ENCODE results near the gene CEP112. TPM values are rescaled to one million over a fixed set of nuclear protein-coding genes. Genes with fewer than 3 reads are reported as not detected.

Gene CEP112
- total and polyA plus RNA-seq, 7 donors, result 4.5 to 19.4 (median 9.7) TPM

- no peaks in the 10 kb centered on the region for H3K4me1 ChIP-seq
- intact Hi-C loops (cut with DNase I), result no loop called here
- 81 to 86% (median 85%) methylated on average over 8 of the region's 8 CpGs for WGBS, 3 donors
- DNase-seq (no peak), ATAC-seq (no peak)
- H3K27me3 ChIP-seq (ENCODE audit: insufficient read depth in 3 of 3, low read length in 2 of 3), result no peaks in the 10 kb centered on the region
- no peak overlapping the region for H3K27ac ChIP-seq
- H3K4me3 ChIP-seq, result no peak overlapping the region
- H3K36me3 ChIP-seq (ENCODE audit: insufficient read depth in 1 of 2, low read depth in 1 of 2), result no peaks in the 10 kb centered on the region
- TF ChIP-seq CTCF (IDR thresholded peaks at IDR 0.05), result no peak
- H3K9me3 ChIP-seq, result no peaks in the 10 kb centered on the region
Observed at GRCh38 chr17:66203274-66204015, 11.5 kb upstream of the CEP112 start.

- no peak overlapping the region for H3K27ac ChIP-seq
- peak; percentile 30 for TF ChIP-seq CTCF (IDR thresholded peaks at IDR 0.05)
- H3K4me3 ChIP-seq, result no peak overlapping the region
- H3K9me3 ChIP-seq, result no peaks in the 10 kb centered on the region
- intact Hi-C loops (cut with DNase I), result no loop called here
- ATAC-seq, result no peak
- no peaks in the 10 kb centered on the region for H3K27me3 ChIP-seq (ENCODE audit: insufficient read depth in 3 of 3, low read length in 2 of 3)
- no peaks in the 10 kb centered on the region for H3K4me1 ChIP-seq
- no peak for DNase-seq
- no peaks in the 10 kb centered on the region for H3K36me3 ChIP-seq (ENCODE audit: insufficient read depth in 1 of 2, low read depth in 1 of 2)
- 10 to 17% (median 13%) methylated on average over 3 of the region's 3 CpGs for WGBS, 3 donors
Observed at GRCh38 chr17:66200685-66201092, 8.8 kb upstream of the CEP112 start.

DNA sequence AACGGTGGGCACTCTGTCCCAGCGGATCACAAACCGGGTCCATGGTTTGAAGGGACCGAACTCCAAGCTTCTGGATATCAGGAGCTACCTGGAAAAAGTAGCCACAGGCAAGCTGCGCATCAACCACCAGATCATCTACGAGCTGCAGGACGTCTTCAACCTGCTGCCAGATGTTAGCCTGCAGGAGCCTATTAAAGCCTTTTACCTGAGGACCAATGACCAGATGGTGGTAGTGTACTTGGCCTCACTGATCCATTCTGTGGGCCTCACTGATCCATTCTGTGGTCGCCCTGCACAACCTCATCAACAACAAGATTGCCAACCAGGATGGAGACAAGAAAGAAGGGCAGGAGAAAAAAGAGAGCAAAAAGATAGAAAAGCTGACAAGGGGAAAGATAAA, 6.3 kb upstream of the CEP112 start:
- Histone ChIP-seq H3K4me3 (no peak overlapping the region), H3K27ac (no peak overlapping the region), H3K4me1 (no peaks in the 10 kb centered on the region), H3K27me3 (ENCODE audit: insufficient read depth in 3 of 3, low read length in 2 of 3) (no peaks in the 10 kb centered on the region), H3K36me3 (ENCODE audit: insufficient read depth in 1 of 2, low read depth in 1 of 2) (no peaks in the 10 kb centered on the region), H3K9me3 (no peaks in the 10 kb centered on the region)
- intact Hi-C loops (cut with DNase I), result no loop called here
- DNase-seq (no peak), ATAC-seq (no peak)
- 91 to 93% (median 93%) methylated on average over 8 of the region's 8 CpGs for WGBS, 3 donors
- TF ChIP-seq CTCF (IDR thresholded peaks at IDR 0.05), result no peak

DNA sequence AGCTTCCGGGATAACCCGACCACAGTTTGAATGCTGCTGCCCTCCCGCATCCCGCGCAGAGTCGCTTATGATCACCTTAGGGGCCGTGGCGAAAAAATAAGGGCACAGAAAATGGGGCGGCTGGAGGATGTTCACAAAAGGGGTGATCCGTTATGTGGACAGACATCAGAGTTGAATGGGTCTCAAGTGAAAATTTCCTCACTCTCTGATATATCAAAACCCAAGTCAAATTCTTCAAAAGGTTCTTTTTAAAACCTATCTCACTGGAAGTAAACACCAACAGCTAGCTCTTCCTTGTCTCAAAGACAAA, 400 bp upstream of the CEP112 start:
- H3K27ac ChIP-seq, result peak overlapping the region; percentile 81
- peaks cover 16% of the 10 kb centered on the region for H3K4me1 ChIP-seq
- ATAC-seq (no peak), DNase-seq (no peak)
- H3K36me3 ChIP-seq (ENCODE audit: insufficient read depth in 1 of 2, low read depth in 1 of 2), result no peaks in the 10 kb centered on the region
- intact Hi-C loops (cut with DNase I), result no loop called here
- H3K27me3 ChIP-seq (ENCODE audit: insufficient read depth in 3 of 3, low read length in 2 of 3), result no peaks in the 10 kb centered on the region
- H3K9me3 ChIP-seq, result no peaks in the 10 kb centered on the region
- WGBS, 3 donors, result 2 to 5% (median 3%) methylated on average over 10 of the region's 10 CpGs
- peak overlapping the region; percentile 93 for H3K4me3 ChIP-seq
- TF ChIP-seq CTCF (IDR thresholded peaks at IDR 0.05), result peak; percentile 0
